ENCODE data around the gene RASGEF1B. TPM values are rescaled to one million over a fixed set of nuclear protein-coding genes. Genes with fewer than 3 reads are reported as not detected.

Gene RASGEF1B
- total RNA-seq, 1 donor from 2014 or later: 9.9 TPM

GRCh38 chr4:81436941-81437574 lies 34.6 kb downstream of the RASGEF1B start:
- peaks cover 4 to 33% (median 24%) of the 10 kb centered on the region in 3 donors for H3K36me3 ChIP-seq (ENCODE audit: control insufficient read depth in 3 of 3, insufficient read depth in 3 of 3, low read length in 3 of 3)
- no peak overlapping the region for H3K4me3 ChIP-seq (ENCODE audit: low read length in 3 of 3)

GRCh38 chr4:81436096-81436495 lies 35.6 kb downstream of the RASGEF1B start:
- H3K27me3 ChIP-seq (ENCODE audit: control insufficient read depth in 3 of 3, insufficient read depth in 3 of 3, low read length in 3 of 3): no peaks in the 10 kb centered on the region
- no peaks in the 10 kb centered on the region for H3K9me3 ChIP-seq (ENCODE audit: control insufficient read depth in 3 of 3, low read length in 3 of 3)
- H3K9ac ChIP-seq (ENCODE audit: low read depth in 1 of 3, low read length in 3 of 3): no peak overlapping the region
- H3K36me3 ChIP-seq (ENCODE audit: control insufficient read depth in 3 of 3, insufficient read depth in 3 of 3, low read length in 3 of 3): peaks cover 7 to 30% (median 26%) of the 10 kb centered on the region in 3 donors
- H3K27ac ChIP-seq (ENCODE audit: low read depth, low read length): no peak overlapping the region
- no peak overlapping the region for H3K4me3 ChIP-seq (ENCODE audit: low read length in 3 of 3)
- H3K4me1 ChIP-seq (ENCODE audit: control insufficient read depth in 3 of 3, insufficient read depth in 3 of 3, low read length in 3 of 3): no peaks in the 10 kb centered on the region

More at GRCh38 chr4:81436941-81437574, 34.6 kb downstream of the RASGEF1B start:
- H3K4me1 ChIP-seq (ENCODE audit: control insufficient read depth in 3 of 3, insufficient read depth in 3 of 3, low read length in 3 of 3): no peaks in the 10 kb centered on the region
- H3K27me3 ChIP-seq (ENCODE audit: control insufficient read depth in 3 of 3, insufficient read depth in 3 of 3, low read length in 3 of 3): no peaks in the 10 kb centered on the region
- H3K9me3 ChIP-seq (ENCODE audit: control insufficient read depth in 3 of 3, low read length in 3 of 3): no peaks in the 10 kb centered on the region
- no peak overlapping the region for H3K27ac ChIP-seq (ENCODE audit: low read depth, low read length)
- H3K9ac ChIP-seq (ENCODE audit: low read depth in 1 of 3, low read length in 3 of 3): no peak overlapping the region

GRCh38 chr4:81432825-81433224 lies 38.9 kb downstream of the RASGEF1B start:
- H3K27me3 ChIP-seq (ENCODE audit: control insufficient read depth in 3 of 3, insufficient read depth in 3 of 3, low read length in 3 of 3): no peaks in the 10 kb centered on the region
- H3K36me3 ChIP-seq (ENCODE audit: control insufficient read depth in 3 of 3, insufficient read depth in 3 of 3, low read length in 3 of 3): peaks cover 10 to 21% (median 13%) of the 10 kb centered on the region in 3 donors
- H3K4me3 ChIP-seq (ENCODE audit: low read length in 3 of 3): no peak overlapping the region
- no peaks in the 10 kb centered on the region for H3K4me1 ChIP-seq (ENCODE audit: control insufficient read depth in 3 of 3, insufficient read depth in 3 of 3, low read length in 3 of 3)
- H3K9ac ChIP-seq (ENCODE audit: low read depth in 1 of 3, low read length in 3 of 3): no peak overlapping the region
- no peaks in the 10 kb centered on the region for H3K9me3 ChIP-seq (ENCODE audit: control insufficient read depth in 3 of 3, low read length in 3 of 3)
- H3K27ac ChIP-seq (ENCODE audit: low read depth, low read length): no peak overlapping the region

GRCh38 chr4:81431971-81432370 lies 39.7 kb downstream of the RASGEF1B start:
- H3K27ac ChIP-seq (ENCODE audit: low read depth, low read length): no peak overlapping the region
- no peaks in the 10 kb centered on the region for H3K9me3 ChIP-seq (ENCODE audit: control insufficient read depth in 3 of 3, low read length in 3 of 3)
- H3K4me1 ChIP-seq (ENCODE audit: control insufficient read depth in 3 of 3, insufficient read depth in 3 of 3, low read length in 3 of 3): no peaks in the 10 kb centered on the region
- no peaks in the 10 kb centered on the region for H3K27me3 ChIP-seq (ENCODE audit: control insufficient read depth in 3 of 3, insufficient read depth in 3 of 3, low read length in 3 of 3)
- no peak overlapping the region for H3K4me3 ChIP-seq (ENCODE audit: low read length in 3 of 3)
- H3K36me3 ChIP-seq (ENCODE audit: control insufficient read depth in 3 of 3, insufficient read depth in 3 of 3, low read length in 3 of 3): peaks cover 13 to 25% (median 16%) of the 10 kb centered on the region in 3 donors
- H3K9ac ChIP-seq (ENCODE audit: low read depth in 1 of 3, low read length in 3 of 3): no peak overlapping the region

GRCh38 chr4:81429607-81430006 lies 42.1 kb downstream of the RASGEF1B start:
- H3K9ac ChIP-seq (ENCODE audit: low read depth in 1 of 3, low read length in 3 of 3): no peak overlapping the region
- no peak overlapping the region for H3K4me3 ChIP-seq (ENCODE audit: low read length in 3 of 3)
- H3K9me3 ChIP-seq (ENCODE audit: control insufficient read depth in 3 of 3, low read length in 3 of 3): no peaks in the 10 kb centered on the region
- no peak overlapping the region for H3K27ac ChIP-seq (ENCODE audit: low read depth, low read length)
- peaks cover 13 to 26% (median 13%) of the 10 kb centered on the region in 3 donors for H3K36me3 ChIP-seq (ENCODE audit: control insufficient read depth in 3 of 3, insufficient read depth in 3 of 3, low read length in 3 of 3)
- no peaks in the 10 kb centered on the region for H3K4me1 ChIP-seq (ENCODE audit: control insufficient read depth in 3 of 3, insufficient read depth in 3 of 3, low read length in 3 of 3)
- H3K27me3 ChIP-seq (ENCODE audit: control insufficient read depth in 3 of 3, insufficient read depth in 3 of 3, low read length in 3 of 3): no peaks in the 10 kb centered on the region

- H3K27me3 ChIP-seq (ENCODE audit: control insufficient read depth in 3 of 3, insufficient read depth in 3 of 3, low read length in 3 of 3): no peaks in the 10 kb centered on the region
- peaks cover 7 to 21% (median 13%) of the 10 kb centered on the region in 3 donors for H3K36me3 ChIP-seq (ENCODE audit: control insufficient read depth in 3 of 3, insufficient read depth in 3 of 3, low read length in 3 of 3)
- H3K27ac ChIP-seq (ENCODE audit: low read depth, low read length): no peak overlapping the region
- no peaks in the 10 kb centered on the region for H3K9me3 ChIP-seq (ENCODE audit: control insufficient read depth in 3 of 3, low read length in 3 of 3)
- no peak overlapping the region for H3K9ac ChIP-seq (ENCODE audit: low read depth in 1 of 3, low read length in 3 of 3)
- H3K4me3 ChIP-seq (ENCODE audit: low read length in 3 of 3): no peak overlapping the region
- no peaks in the 10 kb centered on the region for H3K4me1 ChIP-seq (ENCODE audit: control insufficient read depth in 3 of 3, insufficient read depth in 3 of 3, low read length in 3 of 3)
These were observed 42.7 kb downstream of the RASGEF1B start for GRCh38 chr4:81429031-81429430.

GRCh38 chr4:81428002-81428401 lies 43.7 kb downstream of the RASGEF1B start:
- Histone ChIP-seq H3K9me3 (ENCODE audit: control insufficient read depth in 3 of 3, low read length in 3 of 3) (no peaks in the 10 kb centered on the region), H3K27ac (ENCODE audit: low read depth, low read length) (no peak overlapping the region), H3K27me3 (ENCODE audit: control insufficient read depth in 3 of 3, insufficient read depth in 3 of 3, low read length in 3 of 3) (no peaks in the 10 kb centered on the region), H3K4me1 (ENCODE audit: control insufficient read depth in 3 of 3, insufficient read depth in 3 of 3, low read length in 3 of 3) (no peaks in the 10 kb centered on the region), H3K9ac (ENCODE audit: low read depth in 1 of 3, low read length in 3 of 3) (no peak overlapping the region), H3K36me3 (ENCODE audit: control insufficient read depth in 3 of 3, insufficient read depth in 3 of 3, low read length in 3 of 3) (peaks cover 6 to 16% (median 13%) of the 10 kb centered on the region in 3 donors), H3K4me3 (ENCODE audit: low read length in 3 of 3) (no peak overlapping the region)

GRCh38 chr4:81427344-81427821 lies 44.3 kb downstream of the RASGEF1B start:
- Histone ChIP-seq H3K36me3 (ENCODE audit: control insufficient read depth in 3 of 3, insufficient read depth in 3 of 3, low read length in 3 of 3) (peaks cover 6 to 16% (median 13%) of the 10 kb centered on the region in 3 donors), H3K9me3 (ENCODE audit: control insufficient read depth in 3 of 3, low read length in 3 of 3) (no peaks in the 10 kb centered on the region), H3K4me3 (ENCODE audit: low read length in 3 of 3) (no peak overlapping the region), H3K27ac (ENCODE audit: low read depth, low read length) (no peak overlapping the region), H3K4me1 (ENCODE audit: control insufficient read depth in 3 of 3, insufficient read depth in 3 of 3, low read length in 3 of 3) (no peaks in the 10 kb centered on the region), H3K9ac (ENCODE audit: low read depth in 1 of 3, low read length in 3 of 3) (no peak overlapping the region), H3K27me3 (ENCODE audit: control insufficient read depth in 3 of 3, insufficient read depth in 3 of 3, low read length in 3 of 3) (no peaks in the 10 kb centered on the region)

- Histone ChIP-seq H3K9ac (ENCODE audit: low read depth in 1 of 3, low read length in 3 of 3) (no peak overlapping the region), H3K36me3 (ENCODE audit: control insufficient read depth in 3 of 3, insufficient read depth in 3 of 3, low read length in 3 of 3) (peaks cover 6 to 11% (median 10%) of the 10 kb centered on the region in 3 donors)
These were observed 44.9 kb downstream of the RASGEF1B start for GRCh38 chr4:81426770-81427289.

More at GRCh38 chr4:81426770-81427289, 44.9 kb downstream of the RASGEF1B start:
- no peaks in the 10 kb centered on the region for H3K27me3 ChIP-seq (ENCODE audit: control insufficient read depth in 3 of 3, insufficient read depth in 3 of 3, low read length in 3 of 3)
- no peaks in the 10 kb centered on the region for H3K4me1 ChIP-seq (ENCODE audit: control insufficient read depth in 3 of 3, insufficient read depth in 3 of 3, low read length in 3 of 3)
- no peaks in the 10 kb centered on the region for H3K9me3 ChIP-seq (ENCODE audit: control insufficient read depth in 3 of 3, low read length in 3 of 3)
- no peak overlapping the region for H3K27ac ChIP-seq (ENCODE audit: low read depth, low read length)
- H3K4me3 ChIP-seq (ENCODE audit: low read length in 3 of 3): no peak overlapping the region

Data from skeletal muscle tissue (tissue), 4 donors.